Lower lobe of right lung (tissue), 2 donors: ENCODE results near the gene MYL12B. TPM values are rescaled to one million over a fixed set of nuclear protein-coding genes. Genes with fewer than 3 reads are reported as not detected.

Experiments used
- ATAC-seq, 2 donors: fragments of 200-7000 bp; cut with Tn5 transposase; one replicate each; pipeline ENCODE4 v1.9.1; 2020 to 2022; ENCODE audit warnings: mild to moderate bottlenecking in 2 of 2, moderate library complexity in 2 of 2
- DNase-seq: peaks from one replicate; pipeline ENCODE4 v3.0.0-alpha.2; 2020
- H3K27ac ChIP-seq: fragments of 200-600 bp; one replicate; pipeline ENCODE4 v1.8.0; 2022
- H3K27me3 ChIP-seq: fragments of 200-600 bp; one replicate; pipeline ENCODE4 v1.8.0; 2022; ENCODE audit warnings: low read depth
- H3K36me3 ChIP-seq: fragments of 200-600 bp; one replicate; pipeline ENCODE4 v1.8.0; 2022; ENCODE audit warnings: mild to moderate bottlenecking
- H3K4me1 ChIP-seq: fragments of 200-600 bp; one replicate; pipeline ENCODE4 v1.8.0; 2022
- H3K4me3 ChIP-seq: fragments of 200-600 bp; one replicate; pipeline ENCODE4 v1.8.0; 2022; ENCODE audit warnings: mild to moderate bottlenecking
- H3K9me3 ChIP-seq: fragments of 200-600 bp; one replicate; pipeline ENCODE4 v1.8.0; 2022
- intact Hi-C: fragments of 100-400 bp; cut with DNase I; formaldehyde crosslinking; loops from one replicate; pipeline ENCODE4 v1.11.0; 2022
- total RNA-seq: library from RNA; stranded (reverse); fragmentation: NEBNext Ultra II Directional; extraction: Animal tissue kit (Norgen Biotek cat#: 25700); gene quantifications from one replicate; pipeline ENCODE4 v1.2.1, GENCODE V29; 2021
- TF ChIP-seq, protein P1 (sequence below): fragments of 200-600 bp; IDR thresholded peaks from one replicate; pipeline ENCODE4 v1.8.0; 2022; ENCODE audit warnings: antibody characterized with exemption, mild to moderate bottlenecking
- donor health status: DM: no; HTN: yes; CAD: no; lungs with severe emphysema.

Gene MYL12B
- total RNA-seq, 1 donor from 2014 or later, result 318 TPM

DNA sequence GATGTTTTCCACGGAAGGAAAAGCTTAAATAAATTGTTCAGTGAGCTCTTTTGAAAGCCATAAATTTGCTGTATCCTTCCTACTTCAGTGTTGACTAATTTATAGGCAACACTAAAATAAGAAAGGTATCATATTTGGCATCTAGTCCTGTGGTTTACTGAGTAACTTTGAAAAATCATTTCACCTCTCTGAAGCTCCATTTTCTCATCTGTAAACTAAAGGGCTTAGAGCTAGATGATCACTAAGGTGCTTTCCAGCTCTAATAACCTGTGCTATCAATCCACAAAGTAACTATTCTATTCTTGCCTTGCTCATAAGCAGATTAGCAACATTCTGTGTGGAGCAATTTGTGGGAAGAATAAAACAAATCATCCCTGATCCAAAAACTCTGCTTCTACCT lies 38.6 kb upstream of the MYL12B start:
- DNase-seq (no peak), ATAC-seq (no peak)
- intact Hi-C loops, result no loop called here
- TF ChIP-seq, protein P1, sequence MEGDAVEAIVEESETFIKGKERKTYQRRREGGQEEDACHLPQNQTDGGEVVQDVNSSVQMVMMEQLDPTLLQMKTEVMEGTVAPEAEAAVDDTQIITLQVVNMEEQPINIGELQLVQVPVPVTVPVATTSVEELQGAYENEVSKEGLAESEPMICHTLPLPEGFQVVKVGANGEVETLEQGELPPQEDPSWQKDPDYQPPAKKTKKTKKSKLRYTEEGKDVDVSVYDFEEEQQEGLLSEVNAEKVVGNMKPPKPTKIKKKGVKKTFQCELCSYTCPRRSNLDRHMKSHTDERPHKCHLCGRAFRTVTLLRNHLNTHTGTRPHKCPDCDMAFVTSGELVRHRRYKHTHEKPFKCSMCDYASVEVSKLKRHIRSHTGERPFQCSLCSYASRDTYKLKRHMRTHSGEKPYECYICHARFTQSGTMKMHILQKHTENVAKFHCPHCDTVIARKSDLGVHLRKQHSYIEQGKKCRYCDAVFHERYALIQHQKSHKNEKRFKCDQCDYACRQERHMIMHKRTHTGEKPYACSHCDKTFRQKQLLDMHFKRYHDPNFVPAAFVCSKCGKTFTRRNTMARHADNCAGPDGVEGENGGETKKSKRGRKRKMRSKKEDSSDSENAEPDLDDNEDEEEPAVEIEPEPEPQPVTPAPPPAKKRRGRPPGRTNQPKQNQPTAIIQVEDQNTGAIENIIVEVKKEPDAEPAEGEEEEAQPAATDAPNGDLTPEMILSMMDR, result no peak
- Histone ChIP-seq H3K36me3 (no peaks in the 10 kb centered on the region), H3K27ac (no peak overlapping the region), H3K9me3 (no peaks in the 10 kb centered on the region), H3K4me3 (no peak overlapping the region), H3K27me3 (no peaks in the 10 kb centered on the region), H3K4me1 (no peaks in the 10 kb centered on the region)

DNA sequence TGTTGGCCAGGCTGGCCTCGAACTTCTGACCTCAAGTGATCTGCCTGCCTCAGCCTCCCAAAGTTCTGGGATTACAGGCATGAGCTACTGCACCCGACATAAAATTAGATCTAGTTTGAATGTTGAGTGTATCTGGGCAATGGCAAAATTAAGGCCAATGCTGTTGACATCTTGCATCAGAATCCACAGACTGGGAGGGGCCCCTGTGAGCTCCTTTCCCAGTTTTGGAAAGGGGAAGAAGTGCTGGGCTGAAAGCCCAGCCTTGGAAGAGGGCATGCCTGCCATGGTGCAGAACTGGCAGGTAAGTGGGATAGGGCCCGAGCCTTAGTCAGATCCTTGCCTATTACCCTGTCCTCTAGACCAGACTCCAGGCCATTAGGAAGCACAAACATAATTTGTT lies 37.7 kb upstream of the MYL12B start:
- H3K4me3 ChIP-seq, result no peak overlapping the region
- no peaks in the 10 kb centered on the region for H3K36me3 ChIP-seq
- no peaks in the 10 kb centered on the region for H3K4me1 ChIP-seq
- H3K9me3 ChIP-seq, result no peaks in the 10 kb centered on the region
- no peak for ATAC-seq
- DNase-seq, result no peak
- H3K27ac ChIP-seq, result no peak overlapping the region
- intact Hi-C loops, result no loop called here
- TF ChIP-seq, protein P1, result no peak
- no peaks in the 10 kb centered on the region for H3K27me3 ChIP-seq

DNA sequence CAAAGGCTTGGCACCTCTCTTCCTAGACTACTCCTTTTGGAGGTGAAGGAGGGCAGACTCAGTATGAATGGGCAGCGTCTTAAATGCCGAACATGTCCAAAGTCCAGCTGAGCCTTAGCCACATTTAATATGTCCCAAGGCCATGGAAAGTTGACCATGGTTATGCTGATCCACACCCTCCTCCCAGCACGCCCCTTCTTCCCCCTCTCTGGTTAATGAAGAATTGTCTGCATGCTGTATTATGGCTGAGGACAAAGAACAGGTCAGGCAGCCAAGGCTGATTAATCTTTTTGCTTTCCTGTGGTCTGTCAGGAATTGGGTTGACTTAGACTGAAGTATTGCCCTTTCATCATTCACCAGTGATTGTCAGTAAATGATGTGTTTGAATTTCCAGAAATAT lies 36.3 kb upstream of the MYL12B start:
- Histone ChIP-seq H3K27me3 (no peaks in the 10 kb centered on the region), H3K4me1 (no peaks in the 10 kb centered on the region), H3K27ac (no peak overlapping the region), H3K9me3 (no peaks in the 10 kb centered on the region), H3K4me3 (no peak overlapping the region), H3K36me3 (no peaks in the 10 kb centered on the region)
- intact Hi-C loops, result no loop called here
- no peak for DNase-seq
- TF ChIP-seq, protein P1, result no peak
- no peak for ATAC-seq

DNA sequence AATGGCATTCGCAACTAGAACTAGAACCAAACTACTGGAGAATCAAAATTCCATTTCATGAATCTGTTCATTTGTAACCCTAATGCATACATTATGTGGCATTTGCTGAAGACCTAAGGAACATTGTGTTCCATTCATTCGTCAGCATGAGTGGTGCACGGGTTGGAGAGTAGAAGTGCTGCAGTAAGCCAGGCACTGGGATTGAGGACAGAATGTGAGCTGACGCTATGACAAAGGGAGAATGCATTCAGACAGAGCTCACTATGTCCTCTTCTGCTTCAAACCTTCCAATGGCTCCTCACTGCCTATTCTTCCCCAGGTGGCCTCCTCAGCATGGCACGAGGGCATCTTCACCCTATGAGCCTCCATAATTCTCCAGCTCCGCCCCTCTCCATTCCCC lies 35.9 kb upstream of the MYL12B start:
- no peaks in the 10 kb centered on the region for H3K36me3 ChIP-seq
- DNase-seq (no peak), ATAC-seq (no peak)
- no peaks in the 10 kb centered on the region for H3K27me3 ChIP-seq
- no peak overlapping the region for H3K4me3 ChIP-seq
- intact Hi-C loops, result no loop called here
- H3K4me1 ChIP-seq, result no peaks in the 10 kb centered on the region
- TF ChIP-seq, protein P1, result no peak
- H3K27ac ChIP-seq, result no peak overlapping the region
- H3K9me3 ChIP-seq, result no peaks in the 10 kb centered on the region

DNA sequence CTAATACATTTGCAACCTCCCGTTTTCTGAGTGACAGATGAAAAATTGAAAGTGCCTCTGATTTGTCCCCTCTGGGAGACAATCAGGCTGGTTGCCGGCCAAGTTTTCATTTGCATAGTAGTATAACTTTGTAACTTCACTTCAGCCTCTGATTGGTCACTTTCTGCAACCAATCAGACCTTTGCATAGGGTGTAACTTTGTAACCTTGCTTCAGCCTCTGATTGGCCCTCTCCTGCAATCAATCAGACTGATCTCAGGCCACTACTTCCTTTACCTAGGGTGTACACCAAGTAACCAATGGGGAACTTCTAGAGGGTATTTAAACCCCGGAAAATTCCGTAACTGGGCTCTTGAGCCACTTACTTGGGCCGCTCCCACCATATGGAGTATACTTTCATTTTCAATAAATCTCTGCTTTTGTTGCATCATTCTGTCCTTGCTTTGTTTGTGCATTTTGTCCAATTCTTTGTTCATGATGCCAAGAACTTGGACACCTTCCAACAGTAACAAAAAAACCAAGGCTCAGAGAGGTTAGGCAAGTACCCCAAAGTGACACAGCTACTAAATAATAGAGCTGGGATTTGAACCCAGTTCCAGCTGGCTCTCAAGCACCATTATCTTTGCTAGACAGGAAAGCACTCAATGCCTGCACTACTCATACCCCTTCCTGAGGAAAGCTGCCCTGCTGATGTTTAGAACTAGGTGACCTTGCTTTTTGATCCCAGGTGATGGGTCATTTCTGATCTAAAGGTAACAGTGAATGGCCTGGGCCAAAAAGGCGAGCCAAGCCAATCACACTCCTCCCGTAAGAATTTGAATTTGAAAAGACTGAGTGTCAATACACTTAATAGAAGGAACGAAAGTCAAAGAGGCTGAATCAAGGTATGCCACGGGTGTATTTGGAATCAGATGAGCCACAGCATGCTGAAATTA lies 31.3 kb upstream of the MYL12B start:
- peak; percentile 52 for DNase-seq
- Histone ChIP-seq H3K9me3 (no peaks in the 10 kb centered on the region), H3K27me3 (no peaks in the 10 kb centered on the region), H3K27ac (no peak overlapping the region), H3K4me1 (no peaks in the 10 kb centered on the region), H3K36me3 (no peaks in the 10 kb centered on the region), H3K4me3 (peak overlapping the region; percentile 31)
- ATAC-seq, result peak; percentile 94 to 95
- intact Hi-C loops, result no loop called here
- TF ChIP-seq, protein P1, result no peak
